Measurements from ENCODE around the gene MYO7B.

DNA sequence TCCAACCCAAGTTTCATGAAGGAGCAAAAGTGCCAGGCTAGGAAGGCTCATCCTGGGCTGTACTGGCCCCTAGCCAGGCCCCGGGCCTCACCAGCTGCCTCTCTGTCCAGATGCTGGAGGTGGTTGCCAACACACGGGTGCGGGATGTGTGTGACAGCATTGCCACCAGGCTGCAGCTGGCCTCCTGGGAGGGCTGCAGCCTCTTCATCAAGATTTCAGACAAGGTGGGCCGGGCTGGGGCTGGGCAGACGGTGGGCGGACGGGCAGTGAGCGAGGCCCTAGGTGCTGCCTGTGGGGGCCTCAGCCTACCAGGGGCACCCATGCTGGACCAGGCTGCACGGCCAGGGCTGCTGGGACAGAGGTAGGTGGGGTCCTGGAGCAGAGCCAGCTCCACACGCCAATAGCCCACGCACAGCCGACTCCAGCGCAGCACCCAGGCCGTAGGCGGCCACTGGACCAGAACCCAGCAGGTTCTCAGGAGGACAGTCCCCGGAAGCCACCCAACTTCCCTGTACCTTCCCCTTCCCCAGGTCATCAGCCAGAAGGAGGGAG is 98.7 kb downstream of the MYO7B start:
- TF ChIP-seq CTCF (IDR thresholded peaks at IDR 0.05; ENCODE audit: insufficient read depth, low read length) = no peak
- peak; percentile 70; the same call in 1 of the 2 replicates for TF ChIP-seq POLR2AphosphoS5 (IDR thresholded peaks at IDR 0.05; ENCODE audit: low read depth)
- no peak for TF ChIP-seq GABPA (IDR thresholded peaks at IDR 0.05; ENCODE audit: low read depth)
- no peak for TF ChIP-seq SPI1 (IDR thresholded peaks at IDR 0.05; ENCODE audit: borderline replicate concordance, low read depth)
- peak; percentile 22 for TF ChIP-seq REST (IDR thresholded peaks at IDR 0.05; ENCODE audit: insufficient replicate concordance, low read depth)
